T-helper 2 cell treated with Interferon-gamma antibody and Interleukin-4, amounts not matched to agents 100 ng/mL and 5 ng/mL, for 36 hours (primary cell): Measurements from ENCODE around the gene PRM1. TPM values are rescaled to one million over a fixed set of nuclear protein-coding genes. Genes with fewer than 3 reads are reported as not detected.

ENCODE experiments used
- intact Hi-C: fragments of 100-400 bp; cut with micrococcal nuclease; formaldehyde crosslinking; loops from one replicate; pipeline ENCODE4 v1.15.1; 2023
- total RNA-seq: library from RNA; stranded (reverse); gene quantifications from 2 replicates; pipeline ENCODE4 v1.2.3, GENCODE V29; 2022

The PRM1 gene
- not detected in 2 replicates for total RNA-seq

DNA sequence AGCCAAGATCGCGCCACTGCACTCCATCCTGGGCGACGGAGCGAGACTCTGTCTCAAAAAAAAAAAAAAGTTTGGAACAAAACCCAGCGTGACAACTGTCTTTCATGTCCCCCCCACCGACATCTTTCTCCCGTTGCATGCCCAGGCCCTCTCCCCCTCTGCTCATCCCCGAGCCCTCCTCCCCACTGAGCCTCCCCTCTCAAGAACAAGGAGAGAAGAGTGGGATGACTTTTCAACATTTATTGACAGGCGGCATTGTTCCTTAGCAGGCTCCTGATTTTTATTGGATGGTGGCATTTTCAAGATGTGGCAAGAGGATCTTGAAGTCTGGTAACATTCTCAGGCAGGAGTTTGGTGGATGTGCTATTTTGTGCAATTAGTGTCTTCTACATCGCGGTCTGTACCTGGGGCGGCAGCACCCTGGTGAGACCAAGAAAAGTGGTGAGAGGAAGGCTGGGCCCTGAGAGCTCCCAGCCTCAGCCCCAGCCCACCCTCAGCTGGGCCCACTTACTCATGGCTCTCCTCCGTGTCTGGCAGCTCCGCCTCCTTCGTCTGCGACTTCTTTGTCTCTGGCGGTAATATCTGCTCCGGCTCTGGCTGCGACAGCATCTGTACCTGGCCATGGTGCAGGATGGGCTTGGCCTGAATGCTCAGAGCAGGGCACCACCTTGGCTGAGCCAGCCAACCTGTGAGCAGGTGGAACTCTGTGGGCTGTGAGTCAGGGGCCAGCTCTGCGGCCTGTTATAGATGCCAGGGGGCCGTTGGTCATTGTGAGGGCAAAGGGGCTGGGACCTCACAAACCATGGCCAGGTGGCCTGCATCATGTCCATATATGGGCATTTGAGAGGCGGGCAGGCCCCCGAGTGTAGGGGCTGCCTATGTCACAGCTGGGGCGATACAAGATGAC, at the start of gene PRM1:
Gene PRM1, minus strand, starts transcription at position 715 of the 907 bp plus-strand sequence. Its CDS starts 92 bp downstream, at position 623.
- intact Hi-C loops, result no loop called here

- intact Hi-C loops, result no loop called here
These were observed 49.6 kb upstream of the PRM1 start for GRCh38 chr16:11330526-11331237.

DNA sequence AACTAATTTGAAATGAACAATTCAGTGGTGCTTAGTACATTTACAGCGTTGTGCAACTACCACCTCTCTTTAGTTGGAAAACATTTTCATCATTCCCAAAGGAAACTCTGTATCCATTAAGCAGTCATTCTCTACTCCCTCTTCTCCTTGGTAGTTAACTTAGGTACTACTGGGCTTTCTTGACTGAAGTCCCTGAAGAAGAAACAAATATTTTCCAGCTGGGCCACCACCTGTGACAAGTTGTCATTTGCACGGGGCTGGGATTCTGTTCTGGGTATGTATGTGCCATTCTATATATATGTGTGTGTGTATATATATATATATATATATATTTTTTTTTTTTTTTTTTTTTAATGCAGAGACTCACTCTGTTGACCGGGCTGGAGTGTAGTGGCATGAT, 48.8 kb upstream of the PRM1 start:
- intact Hi-C loops, result loop anchor here (2.0 to 5.0 kb wide), 3 partner anchors 13 to 42 kb away; no protein-coding TSS in a partner anchor

DNA sequence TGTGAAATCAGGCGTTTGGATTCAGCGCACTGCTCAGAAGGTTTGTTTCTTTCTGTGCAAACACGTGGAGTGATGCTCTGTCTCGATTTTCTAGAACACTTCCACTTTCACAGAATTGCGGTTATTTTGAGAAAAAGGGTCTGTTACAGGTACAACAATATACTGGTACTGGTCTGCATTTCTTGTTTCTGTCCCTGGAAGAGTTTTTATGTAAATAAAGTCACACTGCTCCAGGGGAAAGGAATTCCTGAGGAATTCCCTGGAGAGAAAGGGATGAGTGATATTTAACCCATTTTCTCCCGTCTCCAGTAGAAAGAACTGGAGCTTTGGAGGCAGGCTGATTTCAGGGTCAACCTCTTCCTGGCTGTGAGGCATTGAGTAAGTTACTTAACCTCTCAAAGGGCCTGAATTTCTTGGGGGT, 48.0 kb upstream of the PRM1 start:
- intact Hi-C loops, result loop anchor here (2.0 to 5.0 kb wide), 3 partner anchors 14 to 43 kb away; no protein-coding TSS in a partner anchor

- intact Hi-C loops, result loop anchor here (2.0 to 5.0 kb wide), 3 partner anchors 14 to 44 kb away; no protein-coding TSS in a partner anchor
These were observed 47.3 kb upstream of the PRM1 start for GRCh38 chr16:11328172-11329070.

DNA sequence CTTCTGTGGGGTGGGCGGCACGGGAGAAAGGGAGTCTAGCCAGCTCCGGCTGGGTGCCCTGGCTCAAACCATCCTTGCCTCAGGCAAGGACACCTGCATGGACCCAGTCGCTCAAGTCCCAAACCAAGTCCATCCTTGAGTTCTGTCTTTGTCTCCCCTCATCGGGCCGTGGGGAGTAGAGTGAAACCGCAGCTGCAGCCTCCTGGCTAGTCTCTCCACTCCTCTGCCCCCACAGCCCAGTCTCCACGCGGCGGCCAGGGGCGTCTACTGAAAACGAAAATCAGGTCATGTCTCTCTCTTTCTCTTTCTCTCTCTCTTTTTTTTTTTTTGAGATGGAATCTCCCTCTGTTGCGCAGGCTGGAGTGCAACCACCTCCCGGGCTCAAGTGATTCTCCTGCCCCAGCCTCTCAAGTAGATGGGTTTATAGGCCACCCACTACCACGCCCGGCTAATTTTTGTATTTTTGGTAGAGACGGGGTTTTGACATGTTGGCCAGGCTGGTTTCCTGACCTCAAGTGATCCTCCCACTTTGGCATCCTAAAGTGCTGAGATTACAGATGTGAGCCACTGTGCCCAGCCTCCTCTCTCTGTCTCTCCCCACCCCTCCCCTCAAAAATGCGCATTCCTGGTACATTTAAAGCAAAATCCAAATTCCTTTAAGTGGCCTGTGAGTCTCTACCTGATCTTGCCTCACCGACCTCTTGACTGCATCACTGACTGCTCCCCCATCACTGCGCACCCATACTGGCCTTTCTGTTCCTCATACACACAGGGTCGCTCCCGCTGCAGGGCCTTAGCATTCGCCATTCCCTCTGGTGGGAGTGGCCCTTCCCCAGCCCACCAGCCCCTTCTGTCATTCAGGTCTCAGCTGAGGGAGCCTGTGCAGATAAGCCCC, 46.4 kb upstream of the PRM1 start:
- intact Hi-C loops, result loop anchor here (2.0 to 5.0 kb wide), 3 partner anchors 15 to 45 kb away; no protein-coding TSS in a partner anchor

- intact Hi-C loops, result loop anchor here (5.0 kb wide), 1 partner anchor 45 kb away; no protein-coding TSS in a partner anchor
These were observed 45.7 kb upstream of the PRM1 start for GRCh38 chr16:11326737-11327276.

DNA sequence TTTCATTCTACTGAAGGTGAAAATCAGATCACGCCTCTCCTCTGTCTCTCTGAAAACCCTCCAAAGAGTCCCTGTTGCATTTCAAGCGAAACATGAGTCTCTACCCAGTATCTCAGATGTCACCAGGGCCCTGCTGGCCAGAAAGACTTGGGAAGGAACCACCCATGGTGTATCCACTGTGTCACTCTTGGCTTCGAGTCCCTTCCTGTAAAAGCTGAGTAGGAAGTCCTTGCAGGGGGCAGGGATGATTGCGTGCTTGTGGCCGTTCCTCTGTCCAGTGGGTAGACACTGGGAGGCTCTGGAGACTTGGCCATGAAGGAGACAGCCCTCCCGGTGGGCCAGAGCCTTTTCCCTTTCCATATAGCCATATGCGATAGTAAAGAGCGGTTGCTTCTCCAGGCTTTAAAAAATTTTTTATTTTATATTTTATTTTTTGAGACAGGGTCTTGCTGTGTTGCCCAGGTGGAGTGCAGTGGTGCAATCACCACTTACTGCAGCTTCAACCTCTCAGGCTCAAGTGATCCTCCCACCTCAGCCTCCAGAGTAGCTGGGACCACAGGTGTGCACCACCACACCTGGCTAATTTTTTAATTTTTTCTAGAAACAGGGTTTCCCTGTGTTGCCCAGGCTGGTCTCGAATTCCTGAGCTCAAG, 45.1 kb upstream of the PRM1 start:
- intact Hi-C loops, result loop anchor here (5.0 kb wide), 1 partner anchor 46 kb away; no protein-coding TSS in a partner anchor

DNA sequence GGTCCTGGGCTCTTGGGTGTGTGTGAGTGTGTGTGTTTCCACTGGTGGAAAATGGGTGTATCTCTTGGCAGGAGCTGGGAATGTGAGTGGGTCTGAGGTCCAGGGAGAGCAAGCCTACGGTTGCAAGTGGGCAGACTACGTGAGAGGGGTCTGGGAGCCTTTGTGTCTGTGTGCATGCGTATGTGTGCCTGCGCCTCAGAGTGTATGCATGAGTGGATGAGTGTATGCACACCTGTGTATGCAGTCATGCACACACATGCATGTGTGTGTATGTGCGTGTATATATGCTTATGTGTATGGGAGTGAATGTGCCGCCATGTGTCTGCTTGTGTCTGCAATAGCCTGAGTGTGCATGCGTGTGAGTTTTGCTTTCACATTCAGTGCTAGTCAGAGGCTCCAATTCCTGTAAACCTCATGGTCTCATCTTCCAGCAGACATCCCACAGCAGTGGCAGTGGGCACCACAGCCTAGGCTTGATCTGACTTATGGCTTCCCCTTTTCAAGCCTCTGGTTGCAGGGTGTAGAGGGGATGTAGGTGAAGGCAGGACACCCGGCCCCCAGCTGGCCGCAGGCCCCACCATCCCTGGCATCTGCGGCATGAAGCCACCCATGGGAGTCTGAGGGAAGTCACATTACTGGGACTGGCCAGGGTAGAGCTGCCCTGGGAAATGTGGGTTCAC, 44.4 kb upstream of the PRM1 start:
- intact Hi-C loops, result loop anchor here (5.0 kb wide), 1 partner anchor 47 kb away; no protein-coding TSS in a partner anchor

GRCh38 chr16:11323551-11324336, 42.6 kb upstream of the PRM1 start:
- intact Hi-C loops, result no loop called here

GRCh38 chr16:11322823-11323222, 41.7 kb upstream of the PRM1 start:
- intact Hi-C loops, result no loop called here

DNA sequence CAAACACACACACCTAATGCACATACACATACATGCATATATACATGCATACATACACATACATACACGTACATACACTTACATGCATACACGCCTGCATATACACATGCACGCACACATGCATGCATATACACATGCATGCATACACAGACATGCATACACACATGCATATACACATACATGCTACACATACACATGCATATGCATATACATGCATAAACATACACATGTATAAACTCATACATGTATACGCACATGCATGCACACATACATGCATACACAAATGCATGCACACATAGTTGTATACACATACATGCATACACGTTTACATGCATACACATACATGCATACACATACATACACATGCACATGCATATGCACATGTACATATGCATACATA, 40.5 kb upstream of the PRM1 start:
- intact Hi-C loops, result no loop called here

- intact Hi-C loops, result no loop called here
These were observed 39.0 kb upstream of the PRM1 start for GRCh38 chr16:11320170-11320569.

- intact Hi-C loops, result no loop called here
These were observed 38.5 kb upstream of the PRM1 start for GRCh38 chr16:11319529-11320146.

GRCh38 chr16:11318817-11319216, 37.7 kb upstream of the PRM1 start:
- intact Hi-C loops, result no loop called here

DNA sequence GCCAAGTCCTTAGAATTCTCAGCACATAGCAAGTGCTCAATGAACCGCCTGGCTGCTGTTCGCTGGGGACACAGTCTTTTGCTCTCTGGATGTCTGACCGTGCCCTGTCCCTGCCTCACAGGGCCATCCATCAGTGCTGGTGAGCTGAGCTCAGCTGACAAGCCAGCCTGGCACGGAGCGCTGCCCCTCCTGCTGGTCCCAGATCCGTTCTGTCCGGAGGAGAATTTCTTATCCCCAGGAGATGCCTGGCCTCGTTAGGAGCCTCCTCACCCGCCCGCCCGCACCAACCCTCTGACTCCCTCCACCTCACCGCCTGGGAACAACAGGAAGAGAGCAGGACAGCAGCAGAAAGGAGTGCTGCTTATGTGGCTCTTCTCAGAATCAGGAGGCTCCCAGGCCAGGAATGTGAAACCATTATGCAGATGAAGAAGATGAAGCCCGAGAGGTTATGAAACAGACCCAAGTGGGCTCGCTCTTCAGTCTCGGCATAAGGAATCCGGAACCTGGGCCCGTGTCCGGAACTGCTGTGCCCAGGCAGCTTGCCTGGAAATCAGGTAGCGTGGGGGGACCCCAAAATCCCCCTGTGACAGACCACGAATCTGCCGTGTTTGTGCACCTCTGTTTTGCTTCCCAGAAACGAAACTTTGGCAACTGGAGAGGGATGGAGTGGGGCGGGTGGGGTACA, 35.3 kb upstream of the PRM1 start:
- intact Hi-C loops, result no loop called here

GRCh38 chr16:11315510-11315909, 34.4 kb upstream of the PRM1 start:
- intact Hi-C loops, result no loop called here
